ENCODE data around the gene TOB1.

The TOB1 gene

DNA sequence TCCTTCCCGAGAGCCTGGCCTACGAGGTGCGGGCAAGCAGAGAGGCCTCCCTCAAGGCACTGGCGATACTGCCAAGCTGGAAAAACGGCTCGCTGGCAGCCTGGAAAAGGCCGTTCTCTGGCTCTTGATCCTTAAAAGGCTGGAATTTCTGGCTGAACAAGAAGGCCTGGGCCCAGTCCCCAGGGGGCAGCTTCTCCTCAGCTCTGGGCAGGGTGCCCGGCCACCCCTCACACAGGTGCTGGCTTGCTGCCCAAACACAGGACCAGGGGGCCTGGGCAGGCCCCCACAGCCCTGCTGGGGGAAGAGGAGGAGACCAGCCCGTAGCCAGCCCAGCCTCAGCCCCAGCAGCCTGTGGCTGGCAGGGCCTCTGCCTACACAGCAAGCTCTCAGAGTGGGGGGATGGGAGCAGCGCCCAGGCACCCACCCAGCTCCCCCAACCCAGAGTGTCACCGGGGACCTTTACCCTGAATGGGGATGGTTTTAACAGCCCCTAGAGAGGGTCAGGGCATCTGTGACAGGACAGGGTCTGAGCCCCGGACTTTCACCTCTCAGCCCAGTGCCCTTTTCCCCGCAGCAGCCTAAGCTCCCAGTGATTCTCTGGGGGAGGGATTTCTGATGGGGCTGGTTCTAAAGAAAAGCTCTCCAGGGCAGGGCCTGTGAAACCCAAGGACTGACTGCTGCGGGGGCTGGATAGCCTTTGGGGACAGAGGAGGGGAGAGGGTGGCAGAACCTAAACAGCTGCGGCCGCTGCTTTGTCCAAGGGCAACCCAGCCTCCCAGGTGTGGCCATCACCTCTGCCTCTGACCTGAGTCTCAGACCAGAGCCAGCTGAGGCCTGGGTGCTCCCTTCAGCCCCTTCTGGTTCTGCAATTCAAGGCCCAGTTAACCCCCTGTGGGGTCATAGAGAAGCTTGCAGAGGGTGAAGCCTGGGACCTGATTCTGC, 38.6 kb upstream of the TOB1 start:
- DNase-seq (ENCODE audit: low read depth, low spot score), result no peak
- TF ChIP-seq, protein P1, sequence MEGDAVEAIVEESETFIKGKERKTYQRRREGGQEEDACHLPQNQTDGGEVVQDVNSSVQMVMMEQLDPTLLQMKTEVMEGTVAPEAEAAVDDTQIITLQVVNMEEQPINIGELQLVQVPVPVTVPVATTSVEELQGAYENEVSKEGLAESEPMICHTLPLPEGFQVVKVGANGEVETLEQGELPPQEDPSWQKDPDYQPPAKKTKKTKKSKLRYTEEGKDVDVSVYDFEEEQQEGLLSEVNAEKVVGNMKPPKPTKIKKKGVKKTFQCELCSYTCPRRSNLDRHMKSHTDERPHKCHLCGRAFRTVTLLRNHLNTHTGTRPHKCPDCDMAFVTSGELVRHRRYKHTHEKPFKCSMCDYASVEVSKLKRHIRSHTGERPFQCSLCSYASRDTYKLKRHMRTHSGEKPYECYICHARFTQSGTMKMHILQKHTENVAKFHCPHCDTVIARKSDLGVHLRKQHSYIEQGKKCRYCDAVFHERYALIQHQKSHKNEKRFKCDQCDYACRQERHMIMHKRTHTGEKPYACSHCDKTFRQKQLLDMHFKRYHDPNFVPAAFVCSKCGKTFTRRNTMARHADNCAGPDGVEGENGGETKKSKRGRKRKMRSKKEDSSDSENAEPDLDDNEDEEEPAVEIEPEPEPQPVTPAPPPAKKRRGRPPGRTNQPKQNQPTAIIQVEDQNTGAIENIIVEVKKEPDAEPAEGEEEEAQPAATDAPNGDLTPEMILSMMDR (IDR thresholded peaks at IDR 0.05; ENCODE audit: insufficient read depth, low read length, missing control alignments), result no peak
- ChIA-PET CTCF (interaction anchor here (1.4 to 1.6 kb wide), 2 partner anchors 53 kb away, joined by 4 to 6 read pairs; no protein-coding TSS in a partner anchor), POLR2A (interaction anchor here (0.6 to 1.8 kb wide), 2 partner anchors 27 to 38 kb away, joined by 3 to 7 read pairs; partner anchors contain the start of gene TOB1)
- H3K4me3 ChIP-seq (ENCODE audit: low read depth, low read length), result no peak overlapping the region

DNA sequence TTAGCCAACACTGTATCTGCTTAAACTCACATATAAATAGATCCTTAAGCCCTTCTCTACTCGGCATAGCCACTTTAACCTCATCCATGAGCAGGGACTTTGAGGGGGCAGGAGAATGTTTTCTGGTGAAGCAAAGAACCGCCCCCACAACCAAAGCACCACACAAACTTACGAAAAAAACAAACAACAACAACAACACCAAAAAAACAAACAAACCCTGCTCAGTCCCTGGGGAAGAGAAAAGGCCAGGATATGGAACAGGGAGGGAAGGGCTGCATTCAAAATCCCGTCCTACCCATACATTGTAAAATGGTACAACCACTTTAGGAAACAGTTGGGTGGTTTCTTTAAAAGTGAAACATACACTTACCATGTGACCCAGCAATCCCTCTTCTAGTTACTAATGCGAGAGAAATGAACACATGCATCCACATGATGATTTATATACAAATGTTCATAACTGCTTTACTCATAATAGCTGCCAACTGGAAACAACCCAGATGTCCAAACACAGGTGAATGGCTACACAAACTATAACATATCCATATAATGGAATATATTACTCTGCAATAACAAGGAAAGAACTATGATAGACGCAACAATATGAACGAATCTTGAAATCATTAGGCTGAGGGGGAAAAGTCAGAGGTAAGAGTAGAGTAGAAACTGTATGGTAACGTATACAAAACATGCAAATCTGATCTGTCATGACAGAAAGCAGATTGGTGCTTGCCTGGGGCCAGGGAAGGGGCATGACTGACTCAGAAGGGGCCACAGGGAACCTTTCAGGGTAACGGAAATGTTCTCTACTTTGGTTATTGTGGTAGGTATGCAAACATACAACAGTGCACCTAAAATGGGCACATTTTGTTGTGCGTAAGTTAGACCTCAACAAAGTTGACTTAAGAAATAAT, 37.7 kb upstream of the TOB1 start:
- ChIA-PET POLR2A (interaction anchor here (0.6 to 1.8 kb wide), 2 partner anchors 26 to 37 kb away, joined by 3 to 7 read pairs; partner anchors contain the start of gene TOB1), CTCF (interaction anchor here (1.6 kb wide), 1 partner anchor 52 kb away, joined by 4 read pairs; no protein-coding TSS in a partner anchor)
- TF ChIP-seq, protein P1 (IDR thresholded peaks at IDR 0.05; ENCODE audit: insufficient read depth, low read length, missing control alignments), result no peak
- no peak for DNase-seq (ENCODE audit: low read depth, low spot score)
- no peak overlapping the region; the same call in 1 of the 2 replicates for H3K4me3 ChIP-seq (ENCODE audit: low read depth, low read length)

DNA sequence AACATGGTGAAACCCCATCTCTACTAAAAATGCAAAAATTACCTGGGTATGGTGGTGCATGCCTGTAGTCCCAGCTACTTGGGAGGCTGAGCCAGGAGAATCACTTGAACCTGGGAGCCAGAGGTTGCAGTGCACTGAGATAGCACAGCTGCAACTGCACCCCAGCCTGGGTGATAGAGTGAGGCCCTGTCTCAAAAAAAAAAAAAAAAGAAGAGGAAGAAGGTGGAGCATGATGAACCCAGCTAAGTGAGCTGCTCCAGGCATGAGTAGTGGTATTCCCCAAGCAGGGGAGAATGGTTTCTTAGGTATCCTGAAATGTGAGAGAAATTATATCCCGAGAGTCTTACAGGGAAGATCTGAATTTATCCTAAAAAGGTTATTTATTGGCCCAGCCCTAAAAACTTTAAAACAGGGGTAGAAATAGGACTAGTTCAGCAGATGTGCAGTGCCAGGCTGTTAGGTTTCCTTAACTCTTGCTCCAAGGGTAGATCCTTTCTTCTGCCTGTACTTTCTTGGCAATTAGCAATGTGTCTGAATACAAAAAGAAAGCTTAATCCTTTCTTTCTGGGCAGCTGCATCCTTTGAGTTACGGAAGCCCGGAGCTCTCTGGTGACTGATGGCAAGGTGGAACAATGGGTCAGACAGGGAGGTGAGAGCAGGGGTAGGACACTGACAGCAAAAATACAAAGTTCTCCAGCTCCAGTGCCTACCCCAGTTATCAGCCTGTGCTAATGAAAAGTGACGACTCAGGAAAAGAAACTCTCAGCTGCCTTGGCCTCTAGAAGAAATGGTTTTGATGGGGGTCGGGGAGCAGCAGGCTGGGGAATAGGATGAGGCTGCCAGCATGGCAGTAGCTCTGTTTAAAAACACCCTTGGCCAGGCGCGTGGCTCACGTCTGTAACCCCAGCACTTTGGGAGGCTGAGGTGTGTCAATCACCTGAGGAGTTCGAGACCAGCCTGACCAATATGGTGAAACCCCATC, 36.5 kb upstream of the TOB1 start:
- TF ChIP-seq, protein P1 (IDR thresholded peaks at IDR 0.05; ENCODE audit: insufficient read depth, low read length, missing control alignments), result no peak
- H3K4me3 ChIP-seq (ENCODE audit: low read depth, low read length), result no peak overlapping the region
- no peak for DNase-seq (ENCODE audit: low read depth, low spot score)
- POLR2A ChIA-PET, result no interaction called here
- CTCF ChIA-PET, result interaction anchor here (1.6 kb wide), 1 partner anchor 51 kb away, joined by 4 read pairs; no protein-coding TSS in a partner anchor

DNA sequence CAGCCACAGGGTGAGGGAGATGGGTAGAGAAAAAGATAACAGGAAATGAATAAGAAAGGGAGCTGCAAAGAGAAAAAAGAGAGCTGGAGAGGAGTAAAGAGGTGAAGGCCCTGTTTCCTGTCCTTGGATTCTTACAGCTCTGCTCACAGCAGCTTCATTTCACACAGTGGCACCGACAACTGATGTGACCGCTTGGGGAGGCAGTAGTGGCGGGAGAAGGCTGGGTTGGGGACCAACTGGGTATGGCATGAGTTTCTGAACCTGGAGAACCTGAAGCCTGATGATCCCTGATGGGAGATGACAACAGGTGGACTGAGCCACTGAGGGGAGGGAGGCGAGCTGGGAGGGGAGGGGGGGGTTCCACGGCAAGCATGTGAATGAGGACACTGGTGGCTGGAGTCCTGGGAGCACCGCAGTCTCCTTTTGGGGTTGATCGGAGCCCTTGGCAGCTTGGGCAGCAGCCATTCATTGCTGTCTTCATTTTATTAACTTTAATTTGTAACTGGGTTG, 34.3 kb upstream of the TOB1 start:
- ChIA-PET POLR2A (interaction anchor here (1.0 kb wide), 1 partner anchor 34 kb away, joined by 8 read pairs; the partner anchor contains the start of gene TOB1), CTCF (interaction anchor here (0.9 kb wide), 1 partner anchor 23 kb away, joined by 3 read pairs; no protein-coding TSS in a partner anchor)
- no peak for DNase-seq (ENCODE audit: low read depth, low spot score)
- TF ChIP-seq, protein P1 (IDR thresholded peaks at IDR 0.05; ENCODE audit: insufficient read depth, low read length, missing control alignments), result no peak
- H3K4me3 ChIP-seq (ENCODE audit: low read depth, low read length), result no peak overlapping the region

All from AG04449 (cell line).